K562 treated with DMSO at 1 percent for 48 hours (cell line): ENCODE results near the gene PWP1. TPM values are rescaled to one million over a fixed set of nuclear protein-coding genes. Genes with fewer than 3 reads are reported as not detected.

Source experiments
- total RNA-seq: library from RNA; unstranded; fragments of 300-600 nt; gene quantifications from 2 replicates; pipeline ENCODE4 v1.2.3, GENCODE V29; 2022; ENCODE audit warnings: low replicate concordance; ENCODE audit errors: extremely low read depth

The PWP1 gene
- total RNA-seq: not detected in 2 replicates

DNA sequence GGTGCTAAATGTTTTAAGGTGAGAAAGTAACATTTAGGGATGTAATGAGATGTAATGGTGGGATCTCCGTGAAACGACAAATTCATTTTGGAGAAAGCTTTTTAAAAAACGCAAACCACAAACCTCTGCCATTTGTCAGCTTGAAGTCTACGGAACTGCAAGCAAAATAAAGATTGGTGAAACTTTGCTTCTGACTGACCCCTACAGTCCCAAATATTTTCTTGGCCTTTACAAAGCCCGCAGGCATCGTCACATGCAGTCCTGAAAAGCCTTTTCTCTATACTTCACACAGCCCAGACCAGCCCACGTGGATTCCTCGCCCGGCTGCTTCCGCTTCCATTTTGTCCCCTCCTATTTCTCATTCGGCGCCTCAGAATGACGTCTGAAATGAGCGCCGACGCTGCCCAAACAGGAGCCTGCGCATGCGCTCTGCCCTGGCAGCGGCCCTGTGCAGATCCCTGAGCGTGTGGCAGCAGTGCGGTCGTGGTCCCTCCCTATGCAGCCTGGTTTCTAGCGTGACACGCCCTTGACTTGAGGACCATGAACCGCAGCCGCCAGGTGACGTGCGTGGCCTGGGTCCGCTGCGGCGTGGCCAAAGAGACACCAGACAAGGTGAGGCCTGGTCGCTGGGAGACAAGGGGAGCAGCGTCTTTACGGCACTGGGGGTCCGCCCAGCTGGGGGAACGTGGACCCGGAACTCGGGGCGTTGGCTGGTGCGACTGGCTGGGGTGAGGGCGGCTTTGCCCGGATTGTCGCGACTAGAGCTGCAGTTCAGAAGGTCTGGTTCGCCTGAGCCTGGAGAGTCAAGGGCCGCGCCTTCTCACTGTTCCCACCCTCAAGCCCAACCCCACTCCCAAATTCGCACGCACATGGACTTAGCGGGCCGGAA, at the start of gene PWP1:
TSS of gene PWP1 (plus strand) at position 440 of the 889 bp plus-strand sequence. CDS start at position 541, 101 bp downstream.

DNA sequence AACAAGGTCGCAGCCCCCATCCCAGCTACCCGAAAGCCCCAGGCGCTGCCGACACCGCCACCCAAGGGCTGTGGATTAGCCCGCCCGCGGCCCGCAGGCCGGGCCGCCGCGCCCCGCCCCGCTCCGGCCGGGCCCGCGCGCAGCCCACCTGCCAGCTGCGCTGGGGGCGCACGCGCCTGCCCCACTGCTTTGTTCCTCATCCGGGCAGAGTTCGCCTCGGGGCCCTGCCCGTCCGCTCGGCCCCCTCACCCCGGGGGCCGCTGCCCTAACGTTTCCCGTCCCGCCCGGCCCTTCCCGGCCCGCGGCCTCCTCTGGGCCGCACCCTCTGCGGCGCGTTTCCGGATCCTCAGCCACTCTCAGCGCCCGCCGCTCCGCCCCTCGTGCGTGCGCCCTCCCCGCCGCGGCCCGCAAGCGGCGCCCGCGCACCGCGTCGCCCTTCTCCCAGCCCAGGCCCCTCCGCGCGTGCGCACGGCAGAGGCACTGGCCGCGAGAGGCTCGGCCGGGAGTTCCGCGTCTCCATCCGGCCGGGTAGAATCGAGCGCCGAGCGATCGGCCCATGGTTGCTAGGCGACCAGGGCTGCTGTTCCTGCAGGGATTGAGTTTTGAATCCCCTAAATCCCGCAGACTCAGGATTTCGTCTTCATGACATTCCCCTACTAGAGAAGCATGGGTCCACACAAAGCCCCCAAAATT, 75.4 kb downstream of the PWP1 start, which contains the start of gene PRDM4:
TSS of gene PRDM4 (minus strand) at position 329 of the 693 bp plus-strand sequence. CDS start 622 bp downstream, outside the sequence.

Other genes starting within 250 kb of the PWP1 start
- gene PRDM4, start 75.3 kb downstream of the PWP1 start, total RNA-seq: not detected in 2 replicates
- not detected in 2 replicates for gene ASCL4, start 88.9 kb downstream of the PWP1 start, total RNA-seq